Left ventricle myocardium inferior (tissue), 1 donor: ENCODE data around the gene PEA15. TPM values are rescaled to one million over a fixed set of nuclear protein-coding genes. Genes with fewer than 3 reads are reported as not detected.

Experiments
- DNase-seq: peaks from one replicate; pipeline ENCODE4 v3.0.0-alpha.2; 2020
- H3K27ac ChIP-seq: fragments of 200-600 bp; replicated peaks from 2 replicates; pipeline ENCODE4 v1.8.0; 2021
- H3K27me3 ChIP-seq: fragments of 200-600 bp; 2 replicates; pipeline ENCODE4 v1.8.0; 2021; ENCODE audit warnings: low read depth
- H3K36me3 ChIP-seq: fragments of 200-600 bp; 2 replicates; pipeline ENCODE4 v1.8.0; 2021
- H3K4me1 ChIP-seq: fragments of 200-600 bp; 2 replicates; pipeline ENCODE4 v1.8.0; 2021
- H3K4me3 ChIP-seq: fragments of 200-600 bp; 2 replicates; pipeline ENCODE4 v1.8.0; 2021; ENCODE audit warnings: mild to moderate bottlenecking, moderate library complexity
- H3K9me3 ChIP-seq: fragments of 200-600 bp; replicated peaks from 2 replicates; pipeline ENCODE4 v1.8.0; 2021
- intact Hi-C: fragments of 100-400 bp; cut with micrococcal nuclease; formaldehyde crosslinking; loops from one replicate; pipeline ENCODE4 v1.11.0; 2022
- total RNA-seq: library from RNA; stranded (reverse); fragmentation: NEBNext Ultra II Directional; extraction: Animal tissue kit (Norgen Biotek cat#: 25700); gene quantifications from one replicate; pipeline ENCODE4 v1.2.1, GENCODE V29; 2021
- TF ChIP-seq, protein P1 (sequence below): fragments of 200-600 bp; IDR thresholded peaks from 2 replicates; pipeline ENCODE4 v1.8.0; 2021; ENCODE audit warnings: antibody characterized with exemption, mild to moderate bottlenecking, borderline replicate concordance
- donor health status: DM: no; HTN: yes; CAD: no; lungs with severe emphysema.

The PEA15 gene
- total RNA-seq, 1 donor from 2014 or later, result 280 TPM

DNA sequence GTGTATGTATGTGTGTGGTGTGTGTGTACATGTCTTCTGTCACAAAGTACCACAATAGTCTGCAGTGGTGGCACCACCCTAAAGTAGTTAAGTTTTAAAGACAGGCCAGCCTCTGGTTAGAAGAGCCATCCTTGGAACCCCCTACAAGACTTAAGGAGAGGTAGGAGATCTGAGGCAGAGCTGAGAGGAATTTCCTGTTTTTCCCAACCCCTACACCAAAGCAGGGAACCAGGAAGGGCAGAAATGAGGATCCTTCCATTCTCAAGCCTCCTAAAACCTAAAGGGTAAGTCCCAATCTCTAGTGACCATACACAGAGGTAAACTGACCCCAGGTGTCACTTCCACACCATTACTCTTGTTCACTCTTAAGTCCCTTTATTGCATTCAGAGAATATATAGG lies 11.1 kb downstream of the PEA15 start:
- no peak overlapping the region for H3K4me3 ChIP-seq
- H3K36me3 ChIP-seq, result peaks cover 90% of the 10 kb centered on the region
- peak overlapping the region; percentile 66 for H3K27ac ChIP-seq
- H3K4me1 ChIP-seq, result peaks cover 70% of the 10 kb centered on the region
- no peaks in the 10 kb centered on the region for H3K9me3 ChIP-seq
- no peaks in the 10 kb centered on the region for H3K27me3 ChIP-seq
- DNase-seq, result no peak
- intact Hi-C loops, result no loop called here
- TF ChIP-seq, protein P1, sequence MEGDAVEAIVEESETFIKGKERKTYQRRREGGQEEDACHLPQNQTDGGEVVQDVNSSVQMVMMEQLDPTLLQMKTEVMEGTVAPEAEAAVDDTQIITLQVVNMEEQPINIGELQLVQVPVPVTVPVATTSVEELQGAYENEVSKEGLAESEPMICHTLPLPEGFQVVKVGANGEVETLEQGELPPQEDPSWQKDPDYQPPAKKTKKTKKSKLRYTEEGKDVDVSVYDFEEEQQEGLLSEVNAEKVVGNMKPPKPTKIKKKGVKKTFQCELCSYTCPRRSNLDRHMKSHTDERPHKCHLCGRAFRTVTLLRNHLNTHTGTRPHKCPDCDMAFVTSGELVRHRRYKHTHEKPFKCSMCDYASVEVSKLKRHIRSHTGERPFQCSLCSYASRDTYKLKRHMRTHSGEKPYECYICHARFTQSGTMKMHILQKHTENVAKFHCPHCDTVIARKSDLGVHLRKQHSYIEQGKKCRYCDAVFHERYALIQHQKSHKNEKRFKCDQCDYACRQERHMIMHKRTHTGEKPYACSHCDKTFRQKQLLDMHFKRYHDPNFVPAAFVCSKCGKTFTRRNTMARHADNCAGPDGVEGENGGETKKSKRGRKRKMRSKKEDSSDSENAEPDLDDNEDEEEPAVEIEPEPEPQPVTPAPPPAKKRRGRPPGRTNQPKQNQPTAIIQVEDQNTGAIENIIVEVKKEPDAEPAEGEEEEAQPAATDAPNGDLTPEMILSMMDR, result no peak

DNA sequence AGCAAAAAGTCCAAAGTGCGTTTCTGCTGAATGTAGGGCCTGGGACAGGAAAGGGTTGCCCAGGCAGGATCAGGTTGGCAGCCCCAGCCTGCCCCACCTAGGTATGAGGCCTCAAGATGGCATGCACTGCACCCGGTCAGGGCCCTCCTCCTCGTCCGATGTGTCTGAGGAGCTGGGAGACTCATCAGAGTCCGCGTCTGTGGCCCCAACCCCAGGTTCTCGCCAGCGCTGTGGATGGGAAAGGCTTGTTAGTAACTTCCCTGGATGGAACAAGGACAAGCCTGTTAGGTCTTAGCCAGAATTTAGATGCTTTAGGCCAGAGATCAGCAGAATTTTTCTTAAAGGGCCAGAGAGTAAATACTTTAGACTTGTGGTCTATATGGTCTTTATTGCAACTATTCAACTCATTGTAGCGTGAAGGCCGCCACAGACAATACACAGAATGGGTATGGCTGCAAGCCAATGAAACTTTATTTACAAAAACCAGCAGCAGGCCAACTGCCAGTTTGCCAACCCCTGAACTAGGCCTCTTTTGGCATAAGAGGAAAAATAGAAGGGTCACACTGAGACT lies 12.4 kb downstream of the PEA15 start:
- intact Hi-C loops, result no loop called here

DNA sequence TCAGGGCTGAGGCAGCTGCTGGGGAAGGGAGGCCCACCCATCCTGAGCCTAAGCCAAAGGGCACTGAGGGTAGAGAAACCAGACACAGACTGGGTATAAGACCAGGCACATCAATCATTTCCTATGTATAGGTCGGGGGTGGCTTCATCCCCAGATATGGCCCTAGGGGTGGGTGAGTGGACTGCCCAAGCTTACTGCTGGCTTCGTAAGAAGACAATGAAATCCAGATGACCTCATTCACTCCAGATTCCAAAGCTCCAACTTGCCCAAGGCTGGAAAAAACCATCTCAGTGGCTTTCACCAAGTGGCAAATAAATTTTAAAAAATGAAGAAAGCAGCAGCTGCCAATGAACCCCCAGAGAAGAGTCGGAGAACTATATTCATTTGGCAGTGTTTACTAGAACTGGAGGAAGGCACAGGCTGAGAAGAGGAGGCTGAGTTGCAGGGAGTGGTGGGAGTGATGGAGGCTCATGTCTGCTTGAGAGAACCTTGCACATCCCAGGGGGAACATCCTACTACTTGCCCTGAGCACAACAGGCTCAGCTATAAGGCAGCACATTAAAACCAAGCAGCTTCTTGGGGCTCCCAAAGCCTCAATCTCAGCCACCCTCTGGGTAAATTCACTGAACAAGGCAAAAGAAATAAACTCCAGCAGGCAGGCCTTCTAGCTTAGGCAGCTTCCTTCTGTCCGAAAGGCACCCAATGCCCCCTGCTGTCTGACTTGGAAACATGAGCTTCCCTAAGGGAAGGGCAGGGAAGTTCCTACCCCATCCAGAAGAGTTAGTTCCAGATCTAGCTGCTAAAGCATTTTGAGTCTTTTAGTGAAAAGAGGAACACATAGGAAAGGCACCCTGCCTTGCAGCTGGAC lies 14.1 kb downstream of the PEA15 start:
- Histone ChIP-seq H3K4me1 (peaks cover 60% of the 10 kb centered on the region), H3K27ac (peak overlapping the region; percentile 66), H3K9me3 (no peaks in the 10 kb centered on the region), H3K4me3 (no peak overlapping the region), H3K36me3 (peaks cover 90% of the 10 kb centered on the region), H3K27me3 (no peaks in the 10 kb centered on the region)
- TF ChIP-seq, protein P1, result peak; percentile 78
- peak; percentile 38 for DNase-seq
- intact Hi-C loops, result no loop called here

More for the DNA sequence above, 12.4 kb downstream of the PEA15 start:
- DNase-seq, result no peak
- H3K27me3 ChIP-seq, result no peaks in the 10 kb centered on the region
- peak overlapping the region; percentile 66 for H3K27ac ChIP-seq
- TF ChIP-seq, protein P1, result no peak
- H3K36me3 ChIP-seq, result peaks cover 90% of the 10 kb centered on the region
- no peaks in the 10 kb centered on the region for H3K9me3 ChIP-seq
- no peak overlapping the region for H3K4me3 ChIP-seq
- peaks cover 60% of the 10 kb centered on the region for H3K4me1 ChIP-seq

DNA sequence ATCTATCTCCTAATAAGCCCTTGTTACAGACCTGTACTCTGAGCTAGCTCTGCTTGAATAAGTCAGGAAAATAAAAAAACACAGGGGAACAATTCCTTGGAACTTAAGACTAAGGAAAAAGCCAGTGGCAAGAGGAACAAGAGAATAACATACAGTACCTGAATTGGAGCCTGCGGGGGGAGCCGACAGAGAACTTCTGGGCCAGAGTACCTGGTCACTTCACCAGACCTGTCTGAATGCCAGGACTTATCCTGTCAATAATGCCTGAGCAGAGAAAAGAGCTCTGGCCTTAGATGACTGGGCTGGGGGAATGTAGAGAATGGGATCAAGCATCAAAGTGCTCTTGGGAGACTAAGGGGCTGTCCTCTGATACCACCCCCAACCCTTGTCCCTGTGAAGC lies 15.1 kb downstream of the PEA15 start:
- intact Hi-C loops, result no loop called here
- peaks cover 58% of the 10 kb centered on the region for H3K4me1 ChIP-seq
- DNase-seq, result no peak
- H3K4me3 ChIP-seq, result no peak overlapping the region
- no peaks in the 10 kb centered on the region for H3K27me3 ChIP-seq
- TF ChIP-seq, protein P1, result no peak
- H3K27ac ChIP-seq, result peak overlapping the region; percentile 66
- peaks cover 90% of the 10 kb centered on the region for H3K36me3 ChIP-seq
- no peaks in the 10 kb centered on the region for H3K9me3 ChIP-seq

DNA sequence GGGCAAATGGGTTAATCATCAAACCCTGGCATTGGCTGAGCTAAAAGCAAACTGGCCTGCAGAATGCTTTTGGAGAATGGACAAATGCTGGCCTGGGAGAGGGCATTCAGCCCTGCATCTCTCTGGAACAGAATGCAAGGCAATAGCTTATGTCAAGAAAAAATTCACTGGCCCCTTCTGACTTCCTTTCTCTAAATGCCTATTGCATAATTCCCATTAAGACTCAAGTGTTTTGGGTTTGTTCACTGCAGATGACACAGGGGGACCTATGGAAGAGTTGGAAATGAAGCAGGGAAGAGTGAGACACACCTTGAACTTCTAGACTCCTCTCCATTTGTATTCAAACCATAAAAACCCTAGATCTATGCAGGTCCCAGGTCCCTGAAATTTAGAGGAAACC lies 15.9 kb downstream of the PEA15 start:
- no peak for DNase-seq
- H3K4me3 ChIP-seq, result no peak overlapping the region
- H3K27ac ChIP-seq, result peak overlapping the region; percentile 66
- TF ChIP-seq, protein P1, result no peak
- peaks cover 54% of the 10 kb centered on the region for H3K4me1 ChIP-seq
- no peaks in the 10 kb centered on the region for H3K27me3 ChIP-seq
- peaks cover 90% of the 10 kb centered on the region for H3K36me3 ChIP-seq
- intact Hi-C loops, result no loop called here
- H3K9me3 ChIP-seq, result no peaks in the 10 kb centered on the region
